HepG2 (cell line): ENCODE data around the gene RRM2. TPM values are rescaled to one million over a fixed set of nuclear protein-coding genes. Genes with fewer than 3 reads are reported as not detected.
A peak's percentile ranks its signal among the peaks of the same experiment; 100 is the strongest.

Experiments used
- AGO1 ChIP-seq: fragments of 200-400 bp; formaldehyde crosslinking; IDR thresholded peaks from 2 replicates; pipeline ENCODE4 v1.6.1; 2017; ENCODE audit warnings: mild to moderate bottlenecking, low read depth, low read length, moderate library complexity; ENCODE audit not compliant: poor library complexity, severe bottlenecking
- BATF2 ChIP-seq: sonication (generic); formaldehyde crosslinking; IDR thresholded peaks from 2 replicates; pipeline ENCODE4 v1.8.0; 2022; ENCODE audit warnings: mild to moderate bottlenecking, missing genetic modification reagents, moderate library complexity
- BHLHE40 ChIP-seq: IDR thresholded peaks from 2 replicates; pipeline ENCODE4 v1.6.1; 2011; ENCODE audit warnings: low read length, improper control_type of control experiment
- CBX5 ChIP-seq: sonication (generic); formaldehyde crosslinking; IDR thresholded peaks from 2 replicates; pipeline ENCODE4 v1.4.0; 2020; ENCODE audit warnings: missing genetic modification reagents, borderline replicate concordance
- DR1 ChIP-seq: sonication (generic); formaldehyde crosslinking; IDR thresholded peaks from 2 replicates; pipeline ENCODE4 v1.8.0; 2021; ENCODE audit warnings: mild to moderate bottlenecking, missing genetic modification reagents, inconsistent platforms
- GLI4 ChIP-seq: sonication (generic); formaldehyde crosslinking; IDR thresholded peaks from 2 replicates; pipeline ENCODE4 v1.5.1; 2020; ENCODE audit warnings: missing genetic modification reagents, mild to moderate bottlenecking, moderate library complexity, borderline replicate concordance
- HMG20B ChIP-seq: conservative IDR thresholded peaks from 2 replicates; pipeline ENCODE4 v1.6.1; 2016; ENCODE audit warnings: missing genetic modification reagents, missing compliant biosample characterization
- ISL2 ChIP-seq: sonication (generic); formaldehyde crosslinking; IDR thresholded peaks from 2 replicates; pipeline ENCODE4 v1.5.0; 2020; ENCODE audit warnings: missing genetic modification reagents
- KDM1A ChIP-seq: IDR thresholded peaks from 2 replicates; pipeline ENCODE4 v1.6.1; 2016; ENCODE audit warnings: missing compliant biosample characterization
- KLF9 ChIP-seq: IDR thresholded peaks from 2 replicates; pipeline ENCODE4 v1.6.1; 2016; ENCODE audit warnings: low read depth
- MED1 ChIP-seq: sonication (generic); formaldehyde crosslinking; IDR thresholded peaks from 2 replicates; pipeline ENCODE4 v1.4.0; 2020; ENCODE audit warnings: missing genetic modification reagents
- NCOA2 ChIP-seq: sonication (generic); formaldehyde crosslinking; IDR thresholded peaks from 2 replicates; pipeline ENCODE4 v1.8.0; 2022; ENCODE audit warnings: inconsistent platforms
- RAD21 ChIP-seq: fragments of 450-650 bp; formaldehyde crosslinking; IDR thresholded peaks from 2 replicates; pipeline ENCODE4 v1.5.0; 2020; ENCODE audit warnings: mild to moderate bottlenecking
- RFX1 ChIP-seq: fragments of 450-650 bp; IDR thresholded peaks from 2 replicates; pipeline ENCODE4 v1.6.1; 2017
- SMARCE1 ChIP-seq: fragments of 450-650 bp; IDR thresholded peaks from 2 replicates; pipeline ENCODE4 v1.6.1; 2017; ENCODE audit warnings: borderline replicate concordance
- XRCC5 ChIP-seq: fragments of 200-400 bp; formaldehyde crosslinking; optimal IDR thresholded peaks from 2 replicates; pipeline ENCODE3; 2017; ENCODE audit warnings: mild to moderate bottlenecking, low read length
- ZFP90 ChIP-seq: sonication (generic); formaldehyde crosslinking; IDR thresholded peaks from 2 replicates; pipeline ENCODE4 v1.8.0; 2022; ENCODE audit warnings: missing genetic modification reagents, mild to moderate bottlenecking, inconsistent platforms, borderline replicate concordance
- ZNF136 ChIP-seq: sonication (generic); formaldehyde crosslinking; IDR thresholded peaks from 2 replicates; pipeline ENCODE4 v1.8.1; 2022; ENCODE audit warnings: low read depth, mild to moderate bottlenecking, moderate library complexity, missing genetic modification reagents
- ZNF557 ChIP-seq: sonication (generic); formaldehyde crosslinking; IDR thresholded peaks from 2 replicates; pipeline ENCODE4 v1.4.0; 2020; ENCODE audit warnings: missing genetic modification reagents
- ZSCAN31 ChIP-seq: sonication (generic); formaldehyde crosslinking; IDR thresholded peaks from 2 replicates; pipeline ENCODE4 v1.5.0; 2020; ENCODE audit warnings: low read depth, mild to moderate bottlenecking, missing genetic modification reagents
- polyA plus RNA-seq, 8 experiments: library from polyadenylated mRNA; depleted of rRNA in 3 of 8; stranded (reverse) in 7 of 8; unstranded in 1 of 8; fragments of >200 nt; fragmentation: Illumina TruSeq in 4 of 8; extraction: Trizol in 4 of 8; gene quantifications; 2 replicates each; pipeline versions ENCODE4 v1.2.1 to v1.2.3, GENCODE V29; 2011 to 2016; ENCODE audit warnings: low read depth in 4 of 8, missing spikeins in 1 of 8, mixed read lengths in 1 of 8; ENCODE audit not compliant: insufficient read depth in 1 of 8
- total RNA-seq, 5 experiments: library from RNA; depleted of rRNA; stranded (reverse); fragments of >200 nt; fragmentation: Illumina TruSeq; extraction: Trizol; gene quantifications; 2 replicates each; pipeline ENCODE4 v1.2.3, GENCODE V29; 2016; ENCODE audit warnings: low read depth in 1 of 5
- TF ChIP-seq, protein P1 (sequence below), 2 experiments: sonication (generic) in 1 of 2; formaldehyde crosslinking in 1 of 2; IDR thresholded peaks; 2 replicates each; pipeline versions ENCODE4 v1.6.1 to v1.9.0; 2014 to 2022; ENCODE audit warnings: antibody characterized with exemption in 1 of 2, borderline replicate concordance in 1 of 2, inconsistent platforms in 1 of 2, low read depth in 1 of 2, missing genetic modification reagents in 1 of 2
- TF ChIP-seq, protein P2 (sequence below): sonication (generic); formaldehyde crosslinking; IDR thresholded peaks from 2 replicates; pipeline ENCODE4 v1.4.0; 2020; ENCODE audit warnings: missing genetic modification reagents

RRM2 gene
- total and polyA plus RNA-seq, 2 of the 13 experiments (the other 11 are each of a cell fraction or from before 2014, with no cell fraction given): 31.3 to 150 TPM

GRCh38 chr2:10122500-10123280 lies at the start of gene RRM2 (continued):
- TF ChIP-seq, protein P1, sequence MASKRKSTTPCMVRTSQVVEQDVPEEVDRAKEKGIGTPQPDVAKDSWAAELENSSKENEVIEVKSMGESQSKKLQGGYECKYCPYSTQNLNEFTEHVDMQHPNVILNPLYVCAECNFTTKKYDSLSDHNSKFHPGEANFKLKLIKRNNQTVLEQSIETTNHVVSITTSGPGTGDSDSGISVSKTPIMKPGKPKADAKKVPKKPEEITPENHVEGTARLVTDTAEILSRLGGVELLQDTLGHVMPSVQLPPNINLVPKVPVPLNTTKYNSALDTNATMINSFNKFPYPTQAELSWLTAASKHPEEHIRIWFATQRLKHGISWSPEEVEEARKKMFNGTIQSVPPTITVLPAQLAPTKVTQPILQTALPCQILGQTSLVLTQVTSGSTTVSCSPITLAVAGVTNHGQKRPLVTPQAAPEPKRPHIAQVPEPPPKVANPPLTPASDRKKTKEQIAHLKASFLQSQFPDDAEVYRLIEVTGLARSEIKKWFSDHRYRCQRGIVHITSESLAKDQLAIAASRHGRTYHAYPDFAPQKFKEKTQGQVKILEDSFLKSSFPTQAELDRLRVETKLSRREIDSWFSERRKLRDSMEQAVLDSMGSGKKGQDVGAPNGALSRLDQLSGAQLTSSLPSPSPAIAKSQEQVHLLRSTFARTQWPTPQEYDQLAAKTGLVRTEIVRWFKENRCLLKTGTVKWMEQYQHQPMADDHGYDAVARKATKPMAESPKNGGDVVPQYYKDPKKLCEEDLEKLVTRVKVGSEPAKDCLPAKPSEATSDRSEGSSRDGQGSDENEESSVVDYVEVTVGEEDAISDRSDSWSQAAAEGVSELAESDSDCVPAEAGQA (IDR thresholded peaks at IDR 0.05; ENCODE audit: low read depth): no peak
- TF ChIP-seq, protein P1 (CRISPR knock-in tag; IDR thresholded peaks at IDR 0.05; ENCODE audit: borderline replicate concordance): peak; percentile 84; the same call in 1 of the 2 replicates
- TF ChIP-seq KDM1A (CRISPR knock-in tag): no peak
- TF ChIP-seq KLF9 (CRISPR knock-in tag): peak; percentile 72; the same call in 1 of the 2 replicates
- peak; percentile 54; the same call in 1 of the 2 replicates for TF ChIP-seq GLI4 (CRISPR knock-in tag)
- TF ChIP-seq XRCC5: no peak
- peak; percentile 74 for TF ChIP-seq ISL2
- peak; percentile 49; the same call in 1 of the 2 replicates for TF ChIP-seq RAD21 (CRISPR knock-in tag)
- peak; percentile 87; the same call in 1 of the 2 replicates for TF ChIP-seq ZNF136
- TF ChIP-seq NCOA2 (CRISPR knock-in tag): peak; percentile 11; the same call in 1 of the 2 replicates
- 0 out of 2 replicates have a peak, but pooled peaks have one; percentile 32 for TF ChIP-seq ZSCAN31
- TF ChIP-seq MED1 (CRISPR knock-in tag): peak; percentile 53
- TF ChIP-seq CBX5: no peak
- peak; percentile 76 for TF ChIP-seq AGO1
- TF ChIP-seq, protein P2, sequence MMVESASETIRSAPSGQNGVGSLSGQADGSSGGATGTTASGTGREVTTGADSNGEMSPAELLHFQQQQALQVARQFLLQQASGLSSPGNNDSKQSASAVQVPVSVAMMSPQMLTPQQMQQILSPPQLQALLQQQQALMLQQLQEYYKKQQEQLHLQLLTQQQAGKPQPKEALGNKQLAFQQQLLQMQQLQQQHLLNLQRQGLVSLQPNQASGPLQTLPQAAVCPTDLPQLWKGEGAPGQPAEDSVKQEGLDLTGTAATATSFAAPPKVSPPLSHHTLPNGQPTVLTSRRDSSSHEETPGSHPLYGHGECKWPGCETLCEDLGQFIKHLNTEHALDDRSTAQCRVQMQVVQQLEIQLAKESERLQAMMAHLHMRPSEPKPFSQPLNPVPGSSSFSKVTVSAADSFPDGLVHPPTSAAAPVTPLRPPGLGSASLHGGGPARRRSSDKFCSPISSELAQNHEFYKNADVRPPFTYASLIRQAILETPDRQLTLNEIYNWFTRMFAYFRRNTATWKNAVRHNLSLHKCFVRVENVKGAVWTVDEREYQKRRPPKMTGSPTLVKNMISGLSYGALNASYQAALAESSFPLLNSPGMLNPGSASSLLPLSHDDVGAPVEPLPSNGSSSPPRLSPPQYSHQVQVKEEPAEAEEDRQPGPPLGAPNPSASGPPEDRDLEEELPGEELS (CRISPR knock-in tag): peak; percentile 43; the same call in 1 of the 2 replicates
- TF ChIP-seq DR1: peak; percentile 97
- TF ChIP-seq HMG20B: no peak
- TF ChIP-seq RFX1: no peak
- TF ChIP-seq BATF2 (CRISPR knock-in tag): peak; percentile 100
- no peak for TF ChIP-seq BHLHE40
- TF ChIP-seq ZFP90 (CRISPR knock-in tag): peak; percentile 60; the same call in 1 of the 2 replicates
- TF ChIP-seq SMARCE1: no peak
- TF ChIP-seq ZNF557: peak; percentile 86; the same call in 1 of the 2 replicates
